ENCODE measurements around the gene MAP4K4.

GRCh38 chr2:101672047-101672446, 25.5 kb upstream of the MAP4K4 start:
- TF ChIP-seq EZH2 (IDR thresholded peaks at IDR 0.05; ENCODE audit: borderline replicate concordance): no peak
- TF ChIP-seq CTCF (IDR thresholded peaks at IDR 0.05; ENCODE audit: poor library complexity): no peak
- no peak for TF ChIP-seq EZH2phosphoT487 (IDR thresholded peaks at IDR 0.05; ENCODE audit: low read depth, severe bottlenecking, unreplicated experiment)
